PFSK-1 (cell line): ENCODE results near the gene HOXC6.

Experiments
- POLR2AphosphoS5 ChIP-seq: IDR thresholded peaks from 2 replicates; pipeline ENCODE4 v1.6.1; 2012; ENCODE audit warnings: low read depth, mild to moderate bottlenecking, control low read depth, low read length, moderate library complexity
- SIN3A ChIP-seq: IDR thresholded peaks from 2 replicates; pipeline ENCODE4 v1.6.1; 2012; ENCODE audit warnings: mild to moderate bottlenecking, low read length, moderate library complexity, borderline replicate concordance; ENCODE audit not compliant: insufficient read depth
- TF ChIP-seq, protein P1 (sequence below), 2 experiments: IDR thresholded peaks; 2 replicates each; pipeline versions ENCODE4 v1.6.1 to v1.8.0; 2011 to 2012; ENCODE audit warnings: low read depth in 2 of 2, low read length in 2 of 2, control low read depth in 1 of 2, inconsistent platforms in 1 of 2, mild to moderate bottlenecking in 1 of 2, moderate library complexity in 1 of 2; ENCODE audit not compliant: insufficient read depth in 1 of 2

DNA sequence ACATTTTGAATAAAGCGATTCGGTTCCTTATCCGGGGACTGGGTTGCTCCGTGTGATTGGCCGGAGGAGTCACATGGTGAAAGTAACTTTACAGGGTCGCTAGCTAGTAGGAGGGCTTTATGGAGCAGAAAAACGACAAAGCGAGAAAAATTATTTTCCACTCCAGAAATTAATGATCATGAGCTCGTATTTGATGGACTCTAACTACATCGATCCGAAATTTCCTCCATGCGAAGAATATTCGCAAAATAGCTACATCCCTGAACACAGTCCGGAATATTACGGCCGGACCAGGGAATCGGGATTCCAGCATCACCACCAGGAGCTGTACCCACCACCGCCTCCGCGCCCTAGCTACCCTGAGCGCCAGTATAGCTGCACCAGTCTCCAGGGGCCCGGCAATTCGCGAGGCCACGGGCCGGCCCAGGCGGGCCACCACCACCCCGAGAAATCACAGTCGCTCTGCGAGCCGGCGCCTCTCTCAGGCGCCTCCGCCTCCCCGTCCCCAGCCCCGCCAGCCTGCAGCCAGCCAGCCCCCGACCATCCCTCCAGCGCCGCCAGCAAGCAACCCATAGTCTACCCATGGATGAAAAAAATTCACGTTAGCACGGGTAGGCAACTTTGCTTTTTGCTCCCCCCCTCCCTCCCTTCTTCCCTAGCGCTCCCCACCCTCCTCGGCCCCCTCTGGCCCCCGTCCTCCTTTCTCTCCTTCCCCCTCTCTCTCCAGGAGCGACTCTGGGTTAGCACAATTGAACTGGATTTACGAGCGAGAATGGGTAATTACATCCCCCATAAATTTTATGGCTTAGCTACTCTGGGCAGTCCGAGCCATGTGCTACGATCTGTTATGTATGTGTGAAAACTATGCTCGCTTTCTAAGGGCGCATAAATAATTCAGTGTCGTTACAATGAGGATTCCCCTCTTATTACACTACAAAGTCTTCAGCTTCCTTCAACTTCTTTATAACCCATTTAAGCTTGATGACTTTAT, 25.8 kb downstream of the HOXC6 start, which contains the start of gene HOXC4:
- TF ChIP-seq POLR2AphosphoS5 = no peak
- TF ChIP-seq SIN3A = no peak
- TF ChIP-seq, protein P1, sequence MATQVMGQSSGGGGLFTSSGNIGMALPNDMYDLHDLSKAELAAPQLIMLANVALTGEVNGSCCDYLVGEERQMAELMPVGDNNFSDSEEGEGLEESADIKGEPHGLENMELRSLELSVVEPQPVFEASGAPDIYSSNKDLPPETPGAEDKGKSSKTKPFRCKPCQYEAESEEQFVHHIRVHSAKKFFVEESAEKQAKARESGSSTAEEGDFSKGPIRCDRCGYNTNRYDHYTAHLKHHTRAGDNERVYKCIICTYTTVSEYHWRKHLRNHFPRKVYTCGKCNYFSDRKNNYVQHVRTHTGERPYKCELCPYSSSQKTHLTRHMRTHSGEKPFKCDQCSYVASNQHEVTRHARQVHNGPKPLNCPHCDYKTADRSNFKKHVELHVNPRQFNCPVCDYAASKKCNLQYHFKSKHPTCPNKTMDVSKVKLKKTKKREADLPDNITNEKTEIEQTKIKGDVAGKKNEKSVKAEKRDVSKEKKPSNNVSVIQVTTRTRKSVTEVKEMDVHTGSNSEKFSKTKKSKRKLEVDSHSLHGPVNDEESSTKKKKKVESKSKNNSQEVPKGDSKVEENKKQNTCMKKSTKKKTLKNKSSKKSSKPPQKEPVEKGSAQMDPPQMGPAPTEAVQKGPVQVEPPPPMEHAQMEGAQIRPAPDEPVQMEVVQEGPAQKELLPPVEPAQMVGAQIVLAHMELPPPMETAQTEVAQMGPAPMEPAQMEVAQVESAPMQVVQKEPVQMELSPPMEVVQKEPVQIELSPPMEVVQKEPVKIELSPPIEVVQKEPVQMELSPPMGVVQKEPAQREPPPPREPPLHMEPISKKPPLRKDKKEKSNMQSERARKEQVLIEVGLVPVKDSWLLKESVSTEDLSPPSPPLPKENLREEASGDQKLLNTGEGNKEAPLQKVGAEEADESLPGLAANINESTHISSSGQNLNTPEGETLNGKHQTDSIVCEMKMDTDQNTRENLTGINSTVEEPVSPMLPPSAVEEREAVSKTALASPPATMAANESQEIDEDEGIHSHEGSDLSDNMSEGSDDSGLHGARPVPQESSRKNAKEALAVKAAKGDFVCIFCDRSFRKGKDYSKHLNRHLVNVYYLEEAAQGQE (IDR thresholded peaks at IDR 0.05; ENCODE audit: insufficient read depth in 1 of 2, low read depth in 2 of 2, low read length in 2 of 2) = no peak
